Measurements from ENCODE around the gene PON3. TPM values are rescaled to one million over a fixed set of nuclear protein-coding genes. Genes with fewer than 3 reads are reported as not detected.

Gene PON3
- total and polyA plus RNA-seq, 2 of the 4 experiments (the other 2 are of a cell fraction): not detected

GRCh38 chr7:95373323-95373722, 22.9 kb downstream of the PON3 start:
- no peak overlapping the region for H3K4me3 ChIP-seq (ENCODE audit: insufficient read depth, low read depth, low read length)
- no peak overlapping the region for H4K8ac ChIP-seq (ENCODE audit: low read depth in 2 of 2, low read length in 2 of 2)
- no TSS peak for BruUV-seq (replicated peaks)
- H3K14ac ChIP-seq (replicated peaks; ENCODE audit: low read depth, low read length): no peak overlapping the region
- no peak overlapping the region for H2BK20ac ChIP-seq (ENCODE audit: low read depth, low read length)
- CTCF ChIA-PET: interaction anchor here (0.6 kb wide), 1 partner anchor 11 kb away, joined by 3 read pairs; no protein-coding TSS in a partner anchor
- in situ Hi-C loops (cut with MboI; ENCODE audit: low sequenced_read_pairs): no loop called here
- no peaks in the 10 kb centered on the region for H3K9me3 ChIP-seq (ENCODE audit: control insufficient read depth, insufficient read depth, low read length)
- H3K4ac ChIP-seq (ENCODE audit: low read depth, low read length): no peak overlapping the region
- intact Hi-C loops (cut with micrococcal nuclease): no loop called here
- H4K91ac ChIP-seq (ENCODE audit: insufficient read depth, low read depth, low read length): no peak overlapping the region
- DNase-seq (no peak), ATAC-seq (ENCODE audit: low read depth) (no peak)
- no peaks in the 10 kb centered on the region for H3K79me1 ChIP-seq (ENCODE audit: low read depth in 1 of 2, low read length in 2 of 2)
- H3K4me1 ChIP-seq (ENCODE audit: control insufficient read depth, insufficient read depth, low read length): no peaks in the 10 kb centered on the region
- H2AK5ac ChIP-seq (ENCODE audit: low read depth, low read length): no peak overlapping the region
- dilution Hi-C loops (cut with HindIII; ENCODE audit: low sequenced_read_pairs, unreplicated experiment): no loop called here
- no peak overlapping the region for H3K23ac ChIP-seq (ENCODE audit: low read depth, low read length)
- no peak overlapping the region for H3K4me2 ChIP-seq (ENCODE audit: low read depth, low read length)
- WGBS, 2 experiments (ENCODE audit: extremely low coverage in 2 of 2, insufficient read length in 1 of 2): 80% methylated on average over 1 of the region's 4 CpGs; no CpG with 5 or more reads in 1 of the 2 experiments
- no peak overlapping the region for H2BK120ac ChIP-seq (ENCODE audit: low read depth, low read length)
- H4K20me1 ChIP-seq (ENCODE audit: insufficient read depth, low read length): no peaks in the 10 kb centered on the region
- H3K27ac ChIP-seq (ENCODE audit: insufficient read depth, low read length): no peak overlapping the region
- no peak overlapping the region for H2AFZ ChIP-seq (replicated peaks; ENCODE audit: low read length, poor library complexity)
- no peaks in the 10 kb centered on the region for H3K36me3 ChIP-seq (ENCODE audit: control insufficient read depth, insufficient read depth, low read length)
- TF ChIP-seq SMC3 (IDR thresholded peaks at IDR 0.05; ENCODE audit: low read depth, low read length): no peak
- no peak for TF ChIP-seq MAZ (IDR thresholded peaks at IDR 0.05; ENCODE audit: borderline replicate concordance, low read depth, low read length)
- no peak for TF ChIP-seq RCOR1 (IDR thresholded peaks at IDR 0.05; ENCODE audit: insufficient replicate concordance, low read length)
- TF ChIP-seq MXI1 (IDR thresholded peaks at IDR 0.05; ENCODE audit: borderline replicate concordance, low read depth, low read length): no peak
- no peak for TF ChIP-seq USF2 (IDR thresholded peaks at IDR 0.05; ENCODE audit: low read depth, low read length)
- no peak for TF ChIP-seq RFX5 (IDR thresholded peaks at IDR 0.05; ENCODE audit: low read depth, low read length)
- no peak for TF ChIP-seq ELK1 (IDR thresholded peaks at IDR 0.05; ENCODE audit: borderline replicate concordance, low read depth, low read length)
- H4K5ac ChIP-seq (ENCODE audit: low read depth, low read length): no peak overlapping the region
- no peak overlapping the region for H3K56ac ChIP-seq (ENCODE audit: extremely low read depth, insufficient read depth, low read length)
- no peaks in the 10 kb centered on the region for H3K27me3 ChIP-seq (ENCODE audit: control insufficient read depth, insufficient read depth, low read length)
- no peak overlapping the region for H3K9ac ChIP-seq (ENCODE audit: low read depth, low read length)
- H2BK5ac ChIP-seq (ENCODE audit: low read depth, low read length, poor library complexity, severe bottlenecking): no peak overlapping the region
- H3K18ac ChIP-seq (ENCODE audit: low read depth, low read length): no peak overlapping the region
- POLR2A ChIA-PET (ENCODE audit: unreplicated experiment): no interaction called here
- H3K9me1 ChIP-seq (ENCODE audit: insufficient read depth, low read length): no peaks in the 10 kb centered on the region
- no peak overlapping the region for H2AK9ac ChIP-seq (replicated peaks; ENCODE audit: low read depth, low read length, poor library complexity)
- no peak overlapping the region for H2BK15ac ChIP-seq (ENCODE audit: low read depth, low read length)

Data from IMR-90 (cell line).